PC-3 (cell line): ENCODE results near the gene CHKB. TPM values are rescaled to one million over a fixed set of nuclear protein-coding genes. Genes with fewer than 3 reads are reported as not detected.

Experiments
- ATAC-seq: fragments of 200-7000 bp; cut with Tn5 transposase; 2 replicates; pipeline ENCODE4 v1.9.1; 2020; ENCODE audit warnings: mild to moderate bottlenecking, moderate library complexity
- BruUV-seq: library from RNA; stranded (reverse); fragments of 400-500 nt; replicated peaks from 2 replicates; lab custom pipeline; 2021; lab: Mats Ljungman, UMichigan
- CTCF ChIA-PET: fragments of 300-600 bp; sonication (Branson Sonifier 250); formaldehyde crosslinking; loops from one replicate; lab custom pipeline; 2022; ENCODE audit warnings: antibody characterized with exemption; lab: Charles Lee
- POLR2A ChIA-PET: fragments of 300-600 bp; sonication (Branson Sonifier 250); formaldehyde crosslinking; loops from one replicate; lab custom pipeline; 2022; ENCODE audit warnings: antibody characterized with exemption; ENCODE audit not compliant: unreplicated experiment; lab: Charles Lee
- DNase-seq: peaks from one replicate; pipeline ENCODE4 v3.0.0-alpha.2; 2015
- H2AFZ ChIP-seq: fragments of 300-600 bp; sonication (generic); 2 replicates; pipeline ENCODE4 v1.6.0; 2016; ENCODE audit warnings: antibody characterized with exemption, low read length
- H3F3A ChIP-seq: fragments of 300-600 bp; sonication (generic); one replicate; pipeline ENCODE4 v1.6.0; 2017; ENCODE audit warnings: antibody characterized with exemption, low read length, control low read depth, mild to moderate bottlenecking; ENCODE audit not compliant: unreplicated experiment
- H3K27ac ChIP-seq: fragments of 300-600 bp; sonication (generic); 2 replicates; pipeline ENCODE4 v1.5.1; 2016; ENCODE audit warnings: mild to moderate bottlenecking, low read length
- H3K27me3 ChIP-seq: fragments of 300-600 bp; sonication (generic); 2 replicates; pipeline ENCODE4 v1.6.1; 2016; ENCODE audit warnings: low read length, mixed read lengths
- H3K36me3 ChIP-seq: fragments of 300-600 bp; sonication (generic); 2 replicates; pipeline ENCODE4 v1.6.1; 2016; ENCODE audit warnings: low read depth, mixed run types, low read length, mixed read lengths
- H3K4me1 ChIP-seq: fragments of 300-600 bp; sonication (generic); 2 replicates; pipeline ENCODE4 v1.5.1; 2016; ENCODE audit warnings: low read length; ENCODE audit not compliant: insufficient read depth
- H3K4me2 ChIP-seq: fragments of 300-600 bp; sonication (generic); 2 replicates; pipeline ENCODE4 v1.6.0; 2016; ENCODE audit warnings: low read length
- H3K4me3 ChIP-seq: fragments of 300-600 bp; sonication (generic); 2 replicates; pipeline ENCODE4 v1.5.1; 2016; ENCODE audit warnings: mild to moderate bottlenecking, low read length, mixed read lengths
- H3K79me2 ChIP-seq: fragments of 300-600 bp; sonication (generic); 2 replicates; pipeline ENCODE4 v1.6.1; 2017; ENCODE audit warnings: low read length, mixed read lengths
- H3K9ac ChIP-seq: fragments of 300-600 bp; sonication (generic); 2 replicates; pipeline ENCODE4 v1.6.0; 2016; ENCODE audit warnings: mild to moderate bottlenecking, low read length
- H3K9me2 ChIP-seq: fragments of 300-600 bp; sonication (generic); replicated peaks from 2 replicates; pipeline ENCODE4 v1.6.1; 2016; ENCODE audit warnings: mixed run types, low read length, mixed read lengths
- H3K9me3 ChIP-seq: fragments of 300-600 bp; sonication (generic); 2 replicates; pipeline ENCODE4 v1.6.1; 2016; ENCODE audit warnings: low read length, mixed read lengths
- H4K20me1 ChIP-seq: fragments of 300-600 bp; sonication (generic); 2 replicates; pipeline ENCODE4 v1.6.1; 2016; ENCODE audit warnings: low read length, mixed read lengths
- EZH2 ChIP-seq: fragments of 300-600 bp; sonication (generic); IDR thresholded peaks from one replicate; pipeline ENCODE4 v1.6.1; 2017; ENCODE audit warnings: antibody characterized with exemption, mild to moderate bottlenecking, low read length; ENCODE audit not compliant: unreplicated experiment
- EZH2phosphoT487 ChIP-seq: fragments of 300-600 bp; sonication (generic); IDR thresholded peaks from 2 replicates; pipeline ENCODE4 v1.6.1; 2018; ENCODE audit warnings: mild to moderate bottlenecking, antibody characterized with exemption, low read length, borderline replicate concordance
- intact Hi-C: fragments of 100-400 bp; cut with micrococcal nuclease; formaldehyde crosslinking; loops from 2 replicates; pipeline ENCODE4 v1.9.0; 2023
- total RNA-seq: library from RNA; depleted of rRNA; stranded (reverse); fragments of >200 nt; gene quantifications from 2 replicates; pipeline ENCODE4 v1.2.3, GENCODE V29; 2014
- TF ChIP-seq, protein P1 (sequence below): fragments of 300-600 bp; sonication (generic); conservative IDR thresholded peaks from 2 replicates; pipeline ENCODE4 v1.5.1; 2017; ENCODE audit warnings: antibody characterized with exemption, low read depth, mild to moderate bottlenecking, low read length

CHKB gene
- total RNA-seq, 1 experiment from 2014 or later: 31.5 TPM

GRCh38 chr22:50612528-50613221 is 30.0 kb upstream of the CHKB start:
- H3K79me2 ChIP-seq: no peaks in the 10 kb centered on the region
- no peaks in the 10 kb centered on the region for H3K36me3 ChIP-seq
- CTCF ChIA-PET: no interaction called here
- intact Hi-C loops: no loop called here
- no peak overlapping the region for H2AFZ ChIP-seq
- no peak overlapping the region for H3K27ac ChIP-seq
- H3K4me3 ChIP-seq: no peak overlapping the region
- H3K4me2 ChIP-seq: no peak overlapping the region
- no peaks in the 10 kb centered on the region for H3F3A ChIP-seq
- TF ChIP-seq EZH2phosphoT487 (no peak), EZH2 (no peak)
- TF ChIP-seq, protein P1, sequence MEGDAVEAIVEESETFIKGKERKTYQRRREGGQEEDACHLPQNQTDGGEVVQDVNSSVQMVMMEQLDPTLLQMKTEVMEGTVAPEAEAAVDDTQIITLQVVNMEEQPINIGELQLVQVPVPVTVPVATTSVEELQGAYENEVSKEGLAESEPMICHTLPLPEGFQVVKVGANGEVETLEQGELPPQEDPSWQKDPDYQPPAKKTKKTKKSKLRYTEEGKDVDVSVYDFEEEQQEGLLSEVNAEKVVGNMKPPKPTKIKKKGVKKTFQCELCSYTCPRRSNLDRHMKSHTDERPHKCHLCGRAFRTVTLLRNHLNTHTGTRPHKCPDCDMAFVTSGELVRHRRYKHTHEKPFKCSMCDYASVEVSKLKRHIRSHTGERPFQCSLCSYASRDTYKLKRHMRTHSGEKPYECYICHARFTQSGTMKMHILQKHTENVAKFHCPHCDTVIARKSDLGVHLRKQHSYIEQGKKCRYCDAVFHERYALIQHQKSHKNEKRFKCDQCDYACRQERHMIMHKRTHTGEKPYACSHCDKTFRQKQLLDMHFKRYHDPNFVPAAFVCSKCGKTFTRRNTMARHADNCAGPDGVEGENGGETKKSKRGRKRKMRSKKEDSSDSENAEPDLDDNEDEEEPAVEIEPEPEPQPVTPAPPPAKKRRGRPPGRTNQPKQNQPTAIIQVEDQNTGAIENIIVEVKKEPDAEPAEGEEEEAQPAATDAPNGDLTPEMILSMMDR: no peak
- DNase-seq (no peak), ATAC-seq (peak; percentile 22; the same call in 1 of the 2 replicates)
- H3K9me2 ChIP-seq: no peaks in the 10 kb centered on the region
- no peaks in the 10 kb centered on the region for H3K9me3 ChIP-seq
- H3K9ac ChIP-seq: no peak overlapping the region
- POLR2A ChIA-PET: no interaction called here
- H4K20me1 ChIP-seq: no peaks in the 10 kb centered on the region
- H3K27me3 ChIP-seq: no peaks in the 10 kb centered on the region
- no peaks in the 10 kb centered on the region for H3K4me1 ChIP-seq
- BruUV-seq: no TSS peak

GRCh38 chr22:50612168-50612527 is 29.5 kb upstream of the CHKB start:
- ChIA-PET CTCF (no interaction called here), POLR2A (no interaction called here)
- H4K20me1 ChIP-seq: no peaks in the 10 kb centered on the region
- H3K4me1 ChIP-seq: no peaks in the 10 kb centered on the region
- H3K9ac ChIP-seq: no peak overlapping the region
- H3K4me3 ChIP-seq: no peak overlapping the region
- H3K27me3 ChIP-seq: no peaks in the 10 kb centered on the region
- H3F3A ChIP-seq: no peaks in the 10 kb centered on the region
- intact Hi-C loops: no loop called here
- H3K9me3 ChIP-seq: no peaks in the 10 kb centered on the region
- no peak for ATAC-seq
- no peaks in the 10 kb centered on the region for H3K36me3 ChIP-seq
- no peak overlapping the region for H3K4me2 ChIP-seq
- no peaks in the 10 kb centered on the region for H3K9me2 ChIP-seq
- H3K79me2 ChIP-seq: no peaks in the 10 kb centered on the region
- TF ChIP-seq, protein P1: no peak
- no peak for TF ChIP-seq EZH2phosphoT487
- no peak for TF ChIP-seq EZH2
- no peak overlapping the region for H2AFZ ChIP-seq
- BruUV-seq: no TSS peak
- no peak overlapping the region for H3K27ac ChIP-seq
- DNase-seq: no peak

DNA sequence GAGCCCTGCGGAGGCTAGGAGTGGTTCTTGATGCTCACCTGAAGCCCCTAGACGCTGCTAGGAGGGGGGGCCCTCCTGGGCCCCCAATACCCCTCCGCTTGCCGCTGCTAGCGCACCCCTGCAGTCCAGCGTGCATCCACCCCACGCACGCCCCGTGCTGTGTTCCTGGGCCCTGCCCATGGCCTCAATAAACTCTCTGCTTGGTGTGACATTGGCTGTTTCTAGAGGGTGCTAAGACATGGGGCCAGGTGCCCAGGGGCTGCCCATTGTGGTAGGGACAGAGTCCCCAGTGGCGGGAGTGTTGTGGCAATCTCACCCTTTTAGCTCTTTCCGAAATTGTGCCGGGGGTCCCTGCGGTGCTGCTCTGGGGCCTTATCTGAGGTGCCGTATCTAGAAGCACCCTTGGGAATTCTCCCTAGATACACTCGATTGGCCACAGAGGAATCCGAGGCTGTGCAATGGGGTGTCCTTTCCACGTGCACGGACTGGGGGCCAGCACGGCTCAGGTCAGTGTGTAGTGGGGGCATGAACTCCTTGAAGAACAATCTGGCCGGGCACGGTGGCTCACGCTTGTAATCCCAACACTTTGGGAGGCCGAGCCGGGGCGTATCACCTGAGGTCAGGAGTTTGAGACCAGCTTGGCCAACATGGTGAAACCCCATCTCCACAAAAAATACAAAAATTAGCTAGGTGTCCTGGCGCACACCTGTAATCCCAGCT is 28.9 kb upstream of the CHKB start:
- no peaks in the 10 kb centered on the region for H3K36me3 ChIP-seq
- H3K79me2 ChIP-seq: no peaks in the 10 kb centered on the region
- no TSS peak for BruUV-seq
- TF ChIP-seq EZH2phosphoT487: no peak
- TF ChIP-seq, protein P1: no peak
- TF ChIP-seq EZH2: no peak
- H3K4me2 ChIP-seq: no peak overlapping the region
- H3K4me3 ChIP-seq: no peak overlapping the region
- POLR2A ChIA-PET: no interaction called here
- H3K9ac ChIP-seq: no peak overlapping the region
- no peaks in the 10 kb centered on the region for H3K9me3 ChIP-seq
- CTCF ChIA-PET: no interaction called here
- no peaks in the 10 kb centered on the region for H3K27me3 ChIP-seq
- ATAC-seq (no peak), DNase-seq (no peak)
- no peaks in the 10 kb centered on the region for H3K9me2 ChIP-seq
- no peaks in the 10 kb centered on the region for H4K20me1 ChIP-seq
- no peak overlapping the region for H3K27ac ChIP-seq
- intact Hi-C loops: no loop called here
- H3F3A ChIP-seq: no peaks in the 10 kb centered on the region
- H2AFZ ChIP-seq: no peak overlapping the region
- no peaks in the 10 kb centered on the region for H3K4me1 ChIP-seq
